CD4-positive, alpha-beta T cell (primary cell): ENCODE data around the gene DBN1. TPM values are rescaled to one million over a fixed set of nuclear protein-coding genes. Genes with fewer than 3 reads are reported as not detected.

Experiments used
- ATAC-seq: fragments of 200-7000 bp; cut with Tn5 transposase; one replicate; pipeline ENCODE4 v1.10.0; 2022; ENCODE audit warnings: mild to moderate bottlenecking; ENCODE audit not compliant: poor library complexity
- CTCF ChIA-PET: fragments of 350-600 bp; sonication (Branson Sonifier 250); formaldehyde crosslinking; loops from one replicate; lab custom pipeline; 2021; ENCODE audit warnings: antibody characterized with exemption, inconsistent platforms; lab: Charles Lee
- POLR2A ChIA-PET: fragments of 350-600 bp; sonication (Branson Sonifier 250); formaldehyde crosslinking; loops from one replicate; lab custom pipeline; 2021; ENCODE audit warnings: antibody characterized with exemption, inconsistent platforms; lab: Charles Lee
- DNase-seq, 14 experiments: peaks; one replicate each; pipeline ENCODE4 v3.0.0-alpha.2; 2013 to 2020; ENCODE audit warnings: mixed read lengths in 2 of 14
- H3K27ac ChIP-seq, 2 donors: one replicate each; pipeline versions ENCODE4 v1.5.1 to v1.7.0; 2013; ENCODE audit warnings: low read length in 2 of 2, low read depth in 1 of 2, mild to moderate bottlenecking in 1 of 2
- H3K27me3 ChIP-seq, 2 experiments: 1 replicate in 1 of 2; 2 replicates in 1 of 2; pipeline versions ENCODE4 v1.6.1 to v1.7.0; 2013; ENCODE audit warnings: low read length in 2 of 2, control low read depth in 1 of 2, mild to moderate bottlenecking in 1 of 2, moderate library complexity in 1 of 2; ENCODE audit not compliant: insufficient read depth in 2 of 2, control insufficient read depth in 1 of 2
- H3K36me3 ChIP-seq: one replicate; pipeline ENCODE4 v1.6.1; 2013; ENCODE audit warnings: low read length, control low read depth; ENCODE audit not compliant: insufficient read depth
- H3K4me1 ChIP-seq: one replicate; pipeline ENCODE4 v1.6.1; 2013; ENCODE audit warnings: low read length, control low read depth; ENCODE audit not compliant: insufficient read depth
- H3K4me3 ChIP-seq: one replicate; pipeline ENCODE4 v1.5.1; 2013; ENCODE audit warnings: mild to moderate bottlenecking, low read length, moderate library complexity
- H3K9me3 ChIP-seq, 2 experiments: 1 replicate in 1 of 2; 2 replicates in 1 of 2; pipeline versions ENCODE4 v1.6.1 to v1.7.0; 2013; ENCODE audit warnings: low read length in 2 of 2, mild to moderate bottlenecking in 2 of 2, control low read depth in 1 of 2, moderate library complexity in 1 of 2; ENCODE audit not compliant: control insufficient read depth in 1 of 2, insufficient read depth in 1 of 2
- H3K27ac Mint-ChIP-seq: one replicate; pipeline ENCODE4 v1.8.0; 2020; ENCODE audit warnings: mixed read lengths
- H3K27me3 Mint-ChIP-seq: one replicate; pipeline ENCODE4 v1.8.0; 2021; ENCODE audit warnings: mixed read lengths
- H3K36me3 Mint-ChIP-seq: one replicate; pipeline ENCODE4 v1.8.0; 2021; ENCODE audit warnings: low read depth, mixed read lengths
- H3K4me1 Mint-ChIP-seq: one replicate; pipeline ENCODE4 v1.8.0; 2021; ENCODE audit warnings: low read depth, mixed read lengths
- H3K4me3 Mint-ChIP-seq: one replicate; pipeline ENCODE4 v1.8.0; 2020; ENCODE audit warnings: mild to moderate bottlenecking, mixed read lengths
- H3K9me3 Mint-ChIP-seq: one replicate; pipeline ENCODE4 v1.8.0; 2020; ENCODE audit warnings: mixed read lengths
- CTCF ChIP-seq: fragments of 200-600 bp; IDR thresholded peaks from one replicate; pipeline ENCODE4 v1.8.0; 2022; ENCODE audit warnings: antibody characterized with exemption, mild to moderate bottlenecking
- intact Hi-C, 2 experiments: fragments of 100-400 bp; cut with DNase I in 1 of 2; cut with micrococcal nuclease in 1 of 2; formaldehyde crosslinking; loops; one replicate each; pipeline versions ENCODE4 v1.15.1 to v1.9.0; 2023 to 2025; cut with DNase I, micrococcal nuclease
- total RNA-seq, 174 experiments: library from RNA in 2 of 174; stranded (reverse) in 2 of 174; gene quantifications; one replicate each; pipeline ENCODE4 v1.2.3 and lab custom pipeline; 2021 to 2026

Gene DBN1
- total RNA-seq, 2 experiments from 2014 or later, result 1.8 to 2.5 TPM

GRCh38 chr5:177519463-177520235, 46.2 kb upstream of the DBN1 start:
- no peaks in the 10 kb centered on the region for H3K27me3 Mint-ChIP-seq
- DNase-seq (no peak), ATAC-seq (no peak)
- H3K4me3 ChIP-seq, result no peak overlapping the region
- intact Hi-C loops, result loop anchor here in 1 of 2 experiments (5.0 kb wide), 1 partner anchor 207 kb away; the partner anchor contains the start of gene MXD3
- no peaks in the 10 kb centered on the region for H3K27me3 ChIP-seq
- peak overlapping the region; percentile 39 for H3K27ac Mint-ChIP-seq
- H3K36me3 Mint-ChIP-seq, result peaks cover 35% of the 10 kb centered on the region
- no peak overlapping the region for H3K4me3 Mint-ChIP-seq
- H3K9me3 Mint-ChIP-seq, result no peaks in the 10 kb centered on the region
- peaks cover 47% of the 10 kb centered on the region for H3K4me1 ChIP-seq
- POLR2A ChIA-PET, result no interaction called here
- TF ChIP-seq CTCF, result no peak
- peaks cover 46% of the 10 kb centered on the region for H3K4me1 Mint-ChIP-seq
- CTCF ChIA-PET, result interaction anchor here (0.7 kb wide), 1 partner anchor 129 kb away, joined by 3 read pairs; no protein-coding TSS in a partner anchor
- H3K9me3 ChIP-seq, result no peaks in the 10 kb centered on the region
- H3K36me3 ChIP-seq, result peaks cover 47% of the 10 kb centered on the region
- no peak overlapping the region for H3K27ac ChIP-seq

GRCh38 chr5:177516601-177517568, 43.5 kb upstream of the DBN1 start, which contains the start of gene DDX41:
Gene DDX41 (minus strand): TSS chr5:177516961. CDS start chr5:177516945, 16 bp downstream.
- no peaks in the 10 kb centered on the region for H3K27me3 ChIP-seq
- H3K9me3 ChIP-seq, result no peaks in the 10 kb centered on the region
- intact Hi-C loops, result loop anchor here (1.0 to 5.0 kb wide), 4 partner anchors 20 to 205 kb away; partner anchors contain the start of genes FAM193B (in 1 of the 2), MXD3 (in 1 of the 2) and PDLIM7 (in 1 of the 2)
- TF ChIP-seq CTCF, result no peak
- Mint-ChIP-seq H3K27me3 (no peaks in the 10 kb centered on the region), H3K36me3 (peaks cover 62% of the 10 kb centered on the region), H3K27ac (peak within 1 kb of the TSS; percentile 84), H3K9me3 (no peaks in the 10 kb centered on the region), H3K4me3 (peak within 1 kb of the TSS; percentile 93), H3K4me1 (peaks cover 43% of the 10 kb centered on the region)
- H3K4me3 ChIP-seq, result peak within 1 kb of the TSS; percentile 72
- peak within 1 kb of the TSS; percentile 36 to 54 for H3K27ac ChIP-seq
- ATAC-seq, result peak; percentile 90
- CTCF ChIA-PET, result interaction anchor here (1.3 to 1.4 kb wide), 3 partner anchors 15 to 126 kb away, joined by 3 read pairs; partner anchors contain the start of gene PDLIM7
- peaks cover 57% of the 10 kb centered on the region for H3K36me3 ChIP-seq
- DNase-seq, result peak; percentile 88 to 98 (median 94)
- peaks cover 51% of the 10 kb centered on the region for H3K4me1 ChIP-seq
- POLR2A ChIA-PET, result interaction anchor here (0.8 to 1.3 kb wide), 4 partner anchors 19 to 83 kb away, joined by 3 to 5 read pairs (median 3); partner anchors contain the start of genes B4GALT7, PDLIM7 and PRR7

- intact Hi-C loops, result loop anchor here in 1 of 2 experiments (5.0 kb wide), 1 partner anchor 203 kb away; the partner anchor contains the start of gene MXD3
- Histone ChIP-seq H3K4me3 (peak overlapping the region; percentile 72), H3K36me3 (peaks cover 59% of the 10 kb centered on the region), H3K4me1 (peaks cover 42% of the 10 kb centered on the region), H3K27me3 (no peaks in the 10 kb centered on the region), H3K27ac (no peak overlapping the region), H3K9me3 (no peaks in the 10 kb centered on the region)
- DNase-seq (no peak), ATAC-seq (no peak)
- Mint-ChIP-seq H3K9me3 (no peaks in the 10 kb centered on the region), H3K27me3 (no peaks in the 10 kb centered on the region), H3K36me3 (peaks cover 68% of the 10 kb centered on the region), H3K4me1 (peaks cover 33% of the 10 kb centered on the region), H3K27ac (peak overlapping the region; percentile 62), H3K4me3 (peak overlapping the region; percentile 93)
- CTCF ChIA-PET, result interaction anchor here (1.4 kb wide), 1 partner anchor 125 kb away, joined by 3 read pairs; no protein-coding TSS in a partner anchor
- POLR2A ChIA-PET, result interaction anchor here (1.0 to 1.3 kb wide), 3 partner anchors 18 to 125 kb away, joined by 4 to 5 read pairs (median 4); partner anchors contain the start of genes B4GALT7 and PDLIM7
- TF ChIP-seq CTCF, result no peak
Measured at GRCh38 chr5:177515580-177515979, 42.1 kb upstream of the DBN1 start.
